ENCODE measurements around the gene PCDHGA1.

- TF ChIP-seq POLR2A (IDR thresholded peaks at IDR 0.05) (no peak), CTCF (IDR thresholded peaks at IDR 0.05) (no peak)
Observed at GRCh38 chr5:141421489-141421855, 91.2 kb downstream of the PCDHGA1 start.
